Measurements from ENCODE around the gene IKZF1.

DNA sequence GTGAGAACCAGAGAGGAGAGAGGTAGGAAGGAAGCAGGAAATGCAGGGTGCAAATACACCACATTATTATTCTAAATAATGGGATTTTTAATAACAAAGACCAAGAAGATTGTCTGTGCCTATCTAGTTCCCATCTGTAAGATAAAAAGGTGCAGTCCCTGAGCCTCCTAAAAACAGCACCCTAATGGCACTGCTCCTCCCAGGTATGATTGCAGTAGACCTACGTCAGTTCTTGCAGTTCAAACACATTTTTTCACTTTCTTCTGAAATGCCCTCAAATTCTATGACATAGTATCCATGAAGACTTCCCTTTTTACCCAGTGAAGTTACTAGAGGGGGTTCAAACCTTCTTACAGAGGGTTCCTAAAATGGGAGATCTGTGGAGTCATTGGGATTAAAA, 75.0 kb downstream of the IKZF1 start:
- no peak for TF ChIP-seq KAT2B (IDR thresholded peaks at IDR 0.05; ENCODE audit: low read depth, low read length)
- no peak for TF ChIP-seq POLR2A (conservative IDR thresholded peaks at IDR 0.05)
- TF ChIP-seq RAD21 (CRISPR knock-in tag; conservative IDR thresholded peaks at IDR 0.05 in 1 of 2, IDR thresholded peaks at IDR 0.05 in 1 of 2), result no peak
- no peak for TF ChIP-seq PYGO2 (tag; IDR thresholded peaks at IDR 0.05)
- no peak for TF ChIP-seq SREBF1 (IDR thresholded peaks at IDR 0.05; ENCODE audit: borderline replicate concordance, low read depth, low read length)
- TF ChIP-seq, protein P1, sequence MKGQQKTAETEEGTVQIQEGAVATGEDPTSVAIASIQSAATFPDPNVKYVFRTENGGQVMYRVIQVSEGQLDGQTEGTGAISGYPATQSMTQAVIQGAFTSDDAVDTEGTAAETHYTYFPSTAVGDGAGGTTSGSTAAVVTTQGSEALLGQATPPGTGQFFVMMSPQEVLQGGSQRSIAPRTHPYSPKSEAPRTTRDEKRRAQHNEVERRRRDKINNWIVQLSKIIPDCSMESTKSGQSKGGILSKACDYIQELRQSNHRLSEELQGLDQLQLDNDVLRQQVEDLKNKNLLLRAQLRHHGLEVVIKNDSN (CRISPR knock-in tag; IDR thresholded peaks at IDR 0.05), result no peak
- no peak for TF ChIP-seq ZNF76 (CRISPR knock-in tag; IDR thresholded peaks at IDR 0.05; ENCODE audit: borderline replicate concordance)
- TF ChIP-seq EP300 (IDR thresholded peaks at IDR 0.05; ENCODE audit: low read length), result no peak
- TF ChIP-seq, protein P2, sequence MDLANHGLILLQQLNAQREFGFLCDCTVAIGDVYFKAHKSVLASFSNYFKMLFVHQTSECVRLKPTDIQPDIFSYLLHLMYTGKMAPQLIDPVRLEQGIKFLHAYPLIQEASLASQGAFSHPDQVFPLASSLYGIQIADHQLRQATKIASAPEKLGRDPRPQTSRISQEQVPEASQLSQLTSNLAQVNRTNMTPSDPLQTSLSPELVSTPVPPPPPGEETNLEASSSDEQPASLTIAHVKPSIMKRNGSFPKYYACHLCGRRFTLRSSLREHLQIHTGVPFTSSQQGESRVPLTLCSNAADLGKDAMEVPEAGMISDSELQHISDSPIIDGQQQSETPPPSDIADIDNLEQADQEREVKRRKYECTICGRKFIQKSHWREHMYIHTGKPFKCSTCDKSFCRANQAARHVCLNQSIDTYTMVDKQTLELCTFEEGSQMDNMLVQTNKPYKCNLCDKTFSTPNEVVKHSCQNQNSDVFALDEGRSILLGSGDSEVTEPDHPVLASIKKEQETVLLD (IDR thresholded peaks at IDR 0.05), result no peak
- TF ChIP-seq, protein P3, sequence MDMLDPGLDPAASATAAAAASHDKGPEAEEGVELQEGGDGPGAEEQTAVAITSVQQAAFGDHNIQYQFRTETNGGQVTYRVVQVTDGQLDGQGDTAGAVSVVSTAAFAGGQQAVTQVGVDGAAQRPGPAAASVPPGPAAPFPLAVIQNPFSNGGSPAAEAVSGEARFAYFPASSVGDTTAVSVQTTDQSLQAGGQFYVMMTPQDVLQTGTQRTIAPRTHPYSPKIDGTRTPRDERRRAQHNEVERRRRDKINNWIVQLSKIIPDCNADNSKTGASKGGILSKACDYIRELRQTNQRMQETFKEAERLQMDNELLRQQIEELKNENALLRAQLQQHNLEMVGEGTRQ (CRISPR knock-in tag; IDR thresholded peaks at IDR 0.05), result no peak
- TF ChIP-seq RUNX1 (IDR thresholded peaks at IDR 0.05; ENCODE audit: low read depth), result no peak
- no peak for TF ChIP-seq POLR3G (IDR thresholded peaks at IDR 0.05; ENCODE audit: extremely low read depth, insufficient read length, insufficient replicate concordance)
- no peak for TF ChIP-seq ZNF174 (CRISPR knock-in tag; IDR thresholded peaks at IDR 0.05)
- TF ChIP-seq ZNF263 (CRISPR knock-in tag; IDR thresholded peaks at IDR 0.05; ENCODE audit: borderline replicate concordance), result no peak
